Endodermal cell (in vitro differentiated cells): ENCODE data around the gene CEMIP2. TPM values are rescaled to one million over a fixed set of nuclear protein-coding genes. Genes with fewer than 3 reads are reported as not detected.

Experiments
- DNase-seq: peaks from one replicate; pipeline ENCODE4 v3.0.0-alpha.2; 2017
- H3K27ac ChIP-seq: 2 replicates; pipeline ENCODE4 v1.5.1; 2013; ENCODE audit warnings: mild to moderate bottlenecking, low read depth, low read length, moderate library complexity
- H3K27me3 ChIP-seq: 2 replicates; pipeline ENCODE4 v1.6.1; 2013; ENCODE audit warnings: mild to moderate bottlenecking, low read length, moderate library complexity; ENCODE audit not compliant: insufficient read depth, control insufficient read depth, poor library complexity, severe bottlenecking
- H3K36me3 ChIP-seq: 2 replicates; pipeline ENCODE4 v1.7.0; 2013; ENCODE audit warnings: mild to moderate bottlenecking, low read length, moderate library complexity; ENCODE audit not compliant: control insufficient read depth, insufficient read depth
- H3K4me1 ChIP-seq: one replicate; pipeline ENCODE4 v1.7.0; 2013; ENCODE audit warnings: low read length; ENCODE audit not compliant: control insufficient read depth, insufficient read depth
- H3K4me3 ChIP-seq: 2 replicates; pipeline ENCODE4 v1.5.1; 2013; ENCODE audit warnings: mild to moderate bottlenecking, low read length, moderate library complexity
- H3K9ac ChIP-seq: 2 replicates; pipeline ENCODE4 v1.6.1; 2013; ENCODE audit warnings: mild to moderate bottlenecking, low read length, moderate library complexity; ENCODE audit not compliant: poor library complexity, severe bottlenecking; ENCODE audit errors: extremely low read depth
- H3K9me3 ChIP-seq: 2 replicates; pipeline ENCODE4 v1.6.1; 2013; ENCODE audit warnings: mild to moderate bottlenecking, low read length, moderate library complexity; ENCODE audit not compliant: control insufficient read depth
- H3K27ac Mint-ChIP-seq: 2 replicates; pipeline ENCODE4 v1.8.0; 2020; ENCODE audit warnings: mixed read lengths
- H3K27me3 Mint-ChIP-seq: 2 replicates; pipeline ENCODE4 v1.8.0; 2021; ENCODE audit warnings: mild to moderate bottlenecking, mixed read lengths; ENCODE audit not compliant: insufficient read depth
- H3K36me3 Mint-ChIP-seq: 2 replicates; pipeline ENCODE4 v1.8.0; 2020; ENCODE audit warnings: low read depth, mixed read lengths
- H3K4me1 Mint-ChIP-seq: 2 replicates; pipeline ENCODE4 v1.8.0; 2020; ENCODE audit warnings: mixed read lengths
- H3K4me3 Mint-ChIP-seq: 2 replicates; pipeline ENCODE4 v1.8.0; 2020; ENCODE audit warnings: mild to moderate bottlenecking, moderate library complexity, mixed read lengths
- H3K9me3 Mint-ChIP-seq: 2 replicates; pipeline ENCODE4 v1.8.0; 2020; ENCODE audit warnings: mild to moderate bottlenecking, mixed read lengths
- CTCF ChIP-seq: fragments of 200-600 bp; sonication (generic); conservative IDR thresholded peaks from 2 replicates; pipeline ENCODE4 v1.5.0; 2021; ENCODE audit warnings: antibody characterized with exemption, mild to moderate bottlenecking
- WGBS, 2 experiments: methylation state at CpG; one replicate each; pipeline versions ENCODE4 v1.1.5 to v1.1.7; 2013; ENCODE audit warnings: missing lambda C conversion rate in 2 of 2, mixed read lengths in 1 of 2; ENCODE audit not compliant: insufficient coverage in 1 of 2, insufficient read length in 1 of 2; 5-methylcytosine and 5-hydroxymethylcytosine counted together
- total RNA-seq, 2 donors: library from RNA; stranded (reverse); fragmentation: NEBNext Ultra II Directional in 1 of 2; extraction: Animal tissue kit (Norgen Biotek cat#: 25700) in 1 of 2; gene quantifications; 2 replicates in 1 of 2; 3 replicates in 1 of 2; pipeline ENCODE4 v1.2.1, GENCODE V29; 2021

Gene CEMIP2
- total RNA-seq, 2 donors from 2014 or later = 57.9 to 70.1 TPM

- Mint-ChIP-seq H3K4me3 (no peak overlapping the region), H3K36me3 (peaks cover 63% of the 10 kb centered on the region), H3K4me1 (peaks cover 3% of the 10 kb centered on the region), H3K27me3 (no peaks in the 10 kb centered on the region), H3K9me3 (no peaks in the 10 kb centered on the region), H3K27ac (no peak overlapping the region)
- H3K9me3 ChIP-seq = no peaks in the 10 kb centered on the region
- WGBS, 2 experiments = 93 to 100% methylated on average over 2 to 6 of the region's 6 CpGs
- no peaks in the 10 kb centered on the region for H3K4me1 ChIP-seq
- H3K36me3 ChIP-seq = peaks cover 85% of the 10 kb centered on the region
- no peak overlapping the region for H3K27ac ChIP-seq
- TF ChIP-seq CTCF = no peak
- no peak for DNase-seq
- no peak overlapping the region for H3K9ac ChIP-seq
- H3K27me3 ChIP-seq = no peaks in the 10 kb centered on the region
- H3K4me3 ChIP-seq = no peak overlapping the region
These were observed 77.5 kb downstream of the CEMIP2 start for GRCh38 chr9:71690689-71691435.

GRCh38 chr9:71690063-71690688 is 78.1 kb downstream of the CEMIP2 start:
- Mint-ChIP-seq H3K36me3 (peaks cover 63% of the 10 kb centered on the region), H3K4me1 (peaks cover 9% of the 10 kb centered on the region), H3K9me3 (no peaks in the 10 kb centered on the region), H3K27me3 (no peaks in the 10 kb centered on the region), H3K4me3 (no peak overlapping the region), H3K27ac (no peak overlapping the region)
- Histone ChIP-seq H3K27me3 (no peaks in the 10 kb centered on the region), H3K4me3 (no peak overlapping the region), H3K4me1 (no peaks in the 10 kb centered on the region), H3K27ac (no peak overlapping the region), H3K9me3 (no peaks in the 10 kb centered on the region), H3K36me3 (peaks cover 79% of the 10 kb centered on the region), H3K9ac (no peak overlapping the region)
- TF ChIP-seq CTCF = no peak
- no peak for DNase-seq
- WGBS, 2 experiments = 93 to 96% methylated on average over 10 of the region's 10 CpGs

- no peaks in the 10 kb centered on the region for H3K4me1 ChIP-seq
- Mint-ChIP-seq H3K36me3 (peaks cover 57% of the 10 kb centered on the region), H3K27me3 (no peaks in the 10 kb centered on the region), H3K4me3 (no peak overlapping the region), H3K4me1 (peaks cover 18% of the 10 kb centered on the region), H3K9me3 (no peaks in the 10 kb centered on the region), H3K27ac (no peak overlapping the region)
- no peak overlapping the region for H3K27ac ChIP-seq
- H3K27me3 ChIP-seq = no peaks in the 10 kb centered on the region
- WGBS, 2 experiments = 97% methylated on average over 1 of the region's 1 CpG; no CpG with 5 or more reads in 1 of the 2 experiments
- H3K36me3 ChIP-seq = peaks cover 74% of the 10 kb centered on the region
- no peak overlapping the region for H3K9ac ChIP-seq
- TF ChIP-seq CTCF = no peak
- no peaks in the 10 kb centered on the region for H3K9me3 ChIP-seq
- DNase-seq = no peak
- H3K4me3 ChIP-seq = no peak overlapping the region
These were observed 80.6 kb downstream of the CEMIP2 start for GRCh38 chr9:71687676-71688075.
